GM20000 (cell line): ENCODE data around the gene TNFSF8.

Experiments
- DNase-seq: peaks from one replicate; pipeline ENCODE4 v3.0.0; 2012; ENCODE audit warnings: low spot score
- CTCF ChIP-seq: IDR thresholded peaks from 2 replicates; pipeline ENCODE4 v1.5.1; 2012; ENCODE audit warnings: mild to moderate bottlenecking, control low read depth; ENCODE audit errors: extremely low read depth, missing control alignments

Gene TNFSF8

GRCh38 chr9:114925672-114926071 lies 4.7 kb downstream of the TNFSF8 start:
- TF ChIP-seq CTCF = no peak
- DNase-seq = no peak

GRCh38 chr9:114925039-114925438 lies 5.4 kb downstream of the TNFSF8 start:
- no peak for DNase-seq

GRCh38 chr9:114924327-114924726 lies 6.1 kb downstream of the TNFSF8 start:
- TF ChIP-seq CTCF = no peak
- DNase-seq = no peak

More at GRCh38 chr9:114925039-114925438, 5.4 kb downstream of the TNFSF8 start:
- TF ChIP-seq CTCF = no peak

GRCh38 chr9:114923918-114924317 lies 6.5 kb downstream of the TNFSF8 start:
- no peak for DNase-seq
- TF ChIP-seq CTCF = no peak

- no peak for DNase-seq
Measured at GRCh38 chr9:114921171-114921570, 9.2 kb downstream of the TNFSF8 start.

GRCh38 chr9:114919611-114920010 lies 10.8 kb downstream of the TNFSF8 start:
- DNase-seq = no peak
- no peak for TF ChIP-seq CTCF

More at GRCh38 chr9:114921171-114921570, 9.2 kb downstream of the TNFSF8 start:
- TF ChIP-seq CTCF = no peak

- DNase-seq = no peak
- TF ChIP-seq CTCF = no peak
Measured at GRCh38 chr9:114916481-114916880, 13.9 kb downstream of the TNFSF8 start.
